Ishikawa (cell line): ENCODE data around the gene CTSC.

Experiments
- CEBPB ChIP-seq: IDR thresholded peaks from 2 replicates; pipeline ENCODE4 v1.6.1; 2012
- CREB1 ChIP-seq: IDR thresholded peaks from 2 replicates; pipeline ENCODE4 v1.6.1; 2012; ENCODE audit warnings: low read depth
- EGR1 ChIP-seq: IDR thresholded peaks from 2 replicates; pipeline ENCODE4 v1.6.1; 2012
- EP300 ChIP-seq: IDR thresholded peaks from 2 replicates; pipeline ENCODE4 v1.6.1; 2012; ENCODE audit warnings: borderline replicate concordance
- FOXM1 ChIP-seq: IDR thresholded peaks from 2 replicates; pipeline ENCODE4 v1.6.1; 2012; ENCODE audit warnings: low read depth, borderline replicate concordance
- MAX ChIP-seq: IDR thresholded peaks from 2 replicates; pipeline ENCODE4 v1.6.1; 2012
- NFIC ChIP-seq: IDR thresholded peaks from 2 replicates; pipeline ENCODE4 v1.6.1; 2012
- RAD21 ChIP-seq: IDR thresholded peaks from 2 replicates; pipeline ENCODE4 v1.6.1; 2012; ENCODE audit warnings: low read depth
- TAF1 ChIP-seq: IDR thresholded peaks from 2 replicates; pipeline ENCODE4 v1.6.1; 2012; ENCODE audit warnings: low read depth, mild to moderate bottlenecking
- TCF12 ChIP-seq: IDR thresholded peaks from 2 replicates; pipeline ENCODE4 v1.6.1; 2012; ENCODE audit warnings: low read depth
- TEAD4 ChIP-seq: IDR thresholded peaks from 2 replicates; pipeline ENCODE4 v1.6.1; 2012
- YY1 ChIP-seq: IDR thresholded peaks from 2 replicates; pipeline ENCODE4 v1.6.1; 2012; ENCODE audit warnings: low read depth
- ZBTB7A ChIP-seq: IDR thresholded peaks from 2 replicates; pipeline ENCODE4 v1.6.1; 2012; ENCODE audit warnings: low read depth
- TF ChIP-seq, protein P1 (sequence below): IDR thresholded peaks from 2 replicates; pipeline ENCODE4 v1.6.1; 2012
- TF ChIP-seq, protein P2 (sequence below): IDR thresholded peaks from 2 replicates; pipeline ENCODE4 v1.6.1; 2012; ENCODE audit warnings: low read depth, mild to moderate bottlenecking

Gene CTSC

DNA sequence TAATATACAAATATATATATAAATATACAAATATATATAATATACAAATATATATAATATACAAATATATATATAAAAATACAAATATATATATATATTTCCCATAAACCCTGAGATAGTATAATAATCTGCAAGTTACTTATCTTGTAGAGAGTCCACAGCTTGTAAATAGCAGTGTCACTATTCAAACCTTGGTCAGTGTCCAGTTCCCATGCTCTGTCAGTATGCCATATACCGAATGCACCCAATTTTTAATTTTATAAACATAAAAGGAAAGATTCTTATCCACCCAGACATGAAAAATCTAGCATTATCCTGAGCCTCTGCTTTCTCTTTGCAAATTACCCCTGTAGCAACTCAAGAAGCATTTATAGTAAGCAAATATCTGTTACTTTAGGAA, 21.6 kb upstream of the CTSC start:
- no peak for TF ChIP-seq FOXM1
- TF ChIP-seq EP300: no peak
- TF ChIP-seq, protein P1, sequence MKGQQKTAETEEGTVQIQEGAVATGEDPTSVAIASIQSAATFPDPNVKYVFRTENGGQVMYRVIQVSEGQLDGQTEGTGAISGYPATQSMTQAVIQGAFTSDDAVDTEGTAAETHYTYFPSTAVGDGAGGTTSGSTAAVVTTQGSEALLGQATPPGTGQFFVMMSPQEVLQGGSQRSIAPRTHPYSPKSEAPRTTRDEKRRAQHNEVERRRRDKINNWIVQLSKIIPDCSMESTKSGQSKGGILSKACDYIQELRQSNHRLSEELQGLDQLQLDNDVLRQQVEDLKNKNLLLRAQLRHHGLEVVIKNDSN: no peak
- TF ChIP-seq TEAD4: no peak
- no peak for TF ChIP-seq ZBTB7A
- TF ChIP-seq YY1: no peak
- TF ChIP-seq CREB1: no peak
- TF ChIP-seq CEBPB: no peak
- TF ChIP-seq, protein P2, sequence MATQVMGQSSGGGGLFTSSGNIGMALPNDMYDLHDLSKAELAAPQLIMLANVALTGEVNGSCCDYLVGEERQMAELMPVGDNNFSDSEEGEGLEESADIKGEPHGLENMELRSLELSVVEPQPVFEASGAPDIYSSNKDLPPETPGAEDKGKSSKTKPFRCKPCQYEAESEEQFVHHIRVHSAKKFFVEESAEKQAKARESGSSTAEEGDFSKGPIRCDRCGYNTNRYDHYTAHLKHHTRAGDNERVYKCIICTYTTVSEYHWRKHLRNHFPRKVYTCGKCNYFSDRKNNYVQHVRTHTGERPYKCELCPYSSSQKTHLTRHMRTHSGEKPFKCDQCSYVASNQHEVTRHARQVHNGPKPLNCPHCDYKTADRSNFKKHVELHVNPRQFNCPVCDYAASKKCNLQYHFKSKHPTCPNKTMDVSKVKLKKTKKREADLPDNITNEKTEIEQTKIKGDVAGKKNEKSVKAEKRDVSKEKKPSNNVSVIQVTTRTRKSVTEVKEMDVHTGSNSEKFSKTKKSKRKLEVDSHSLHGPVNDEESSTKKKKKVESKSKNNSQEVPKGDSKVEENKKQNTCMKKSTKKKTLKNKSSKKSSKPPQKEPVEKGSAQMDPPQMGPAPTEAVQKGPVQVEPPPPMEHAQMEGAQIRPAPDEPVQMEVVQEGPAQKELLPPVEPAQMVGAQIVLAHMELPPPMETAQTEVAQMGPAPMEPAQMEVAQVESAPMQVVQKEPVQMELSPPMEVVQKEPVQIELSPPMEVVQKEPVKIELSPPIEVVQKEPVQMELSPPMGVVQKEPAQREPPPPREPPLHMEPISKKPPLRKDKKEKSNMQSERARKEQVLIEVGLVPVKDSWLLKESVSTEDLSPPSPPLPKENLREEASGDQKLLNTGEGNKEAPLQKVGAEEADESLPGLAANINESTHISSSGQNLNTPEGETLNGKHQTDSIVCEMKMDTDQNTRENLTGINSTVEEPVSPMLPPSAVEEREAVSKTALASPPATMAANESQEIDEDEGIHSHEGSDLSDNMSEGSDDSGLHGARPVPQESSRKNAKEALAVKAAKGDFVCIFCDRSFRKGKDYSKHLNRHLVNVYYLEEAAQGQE: no peak
- no peak for TF ChIP-seq MAX

- no peak for TF ChIP-seq MAX
- TF ChIP-seq, protein P1: no peak
- no peak for TF ChIP-seq FOXM1
- no peak for TF ChIP-seq EGR1
- TF ChIP-seq NFIC: no peak
- TF ChIP-seq EP300: no peak
- no peak for TF ChIP-seq TEAD4
- no peak for TF ChIP-seq CEBPB
- TF ChIP-seq YY1: no peak
- no peak for TF ChIP-seq CREB1
- TF ChIP-seq, protein P2: no peak
- no peak for TF ChIP-seq TCF12
- TF ChIP-seq TAF1: no peak
- TF ChIP-seq RAD21: no peak
- no peak for TF ChIP-seq ZBTB7A
Measured at GRCh38 chr11:88358040-88358431, 20.5 kb upstream of the CTSC start.

DNA sequence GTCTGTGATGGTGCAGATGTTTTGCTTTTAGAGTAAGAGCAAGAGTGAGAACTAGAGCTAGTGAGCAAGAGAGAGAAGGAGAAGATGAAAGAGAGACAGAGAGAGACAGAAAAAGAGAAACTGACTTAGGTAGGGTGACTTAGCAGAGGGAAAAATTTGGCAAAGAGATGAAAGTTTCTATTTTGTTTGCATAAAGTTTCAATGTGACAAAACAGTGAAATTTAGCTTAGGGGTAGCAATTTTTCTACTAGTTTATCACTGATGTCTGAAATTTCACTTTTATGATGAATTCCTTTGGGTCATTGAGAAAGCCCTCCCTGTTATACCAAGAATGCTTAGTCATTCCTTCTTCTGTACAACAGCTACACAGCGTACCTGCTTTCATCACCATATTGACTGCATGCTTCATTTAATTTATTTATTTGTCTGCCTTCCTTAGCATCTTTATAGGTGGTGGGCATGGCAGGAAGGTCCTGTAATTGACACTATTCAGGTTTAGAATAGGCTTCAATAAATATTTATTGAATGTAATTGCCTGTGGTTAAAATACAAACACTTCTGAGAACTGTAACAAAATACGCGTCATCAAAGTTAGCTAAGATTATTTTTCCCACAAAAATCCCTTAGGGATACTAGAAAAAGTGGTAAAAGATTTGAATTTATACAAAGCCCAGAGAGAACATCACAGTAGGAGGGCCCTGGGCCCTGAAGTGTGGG, 19.9 kb upstream of the CTSC start:
- no peak for TF ChIP-seq TAF1
- TF ChIP-seq CEBPB: no peak
- TF ChIP-seq, protein P2: no peak
- TF ChIP-seq FOXM1: no peak
- no peak for TF ChIP-seq TCF12
- no peak for TF ChIP-seq NFIC

DNA sequence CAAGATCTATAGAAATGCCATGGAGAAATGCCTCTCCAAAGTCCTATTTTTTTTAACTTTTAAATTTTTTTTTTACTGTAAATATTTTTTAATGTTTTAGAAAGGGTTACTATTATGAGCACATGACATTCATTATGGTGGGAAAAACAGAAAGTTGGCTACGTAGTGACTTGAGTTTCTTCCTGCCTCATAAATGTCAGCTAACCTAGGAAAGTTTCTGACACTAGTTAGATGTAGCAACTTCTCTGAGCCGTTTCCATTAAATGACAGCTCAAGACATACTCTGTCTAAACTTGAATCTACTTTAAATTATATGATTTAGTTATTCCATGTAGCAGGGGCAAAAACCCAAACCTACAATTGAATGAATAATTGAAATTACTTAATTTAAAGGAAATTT, 18.4 kb upstream of the CTSC start:
- TF ChIP-seq TAF1 (no peak), ZBTB7A (no peak), YY1 (no peak), MAX (no peak), EP300 (no peak)
- TF ChIP-seq, protein P2: no peak
